HepG2 (cell line): ENCODE results near the gene FRMD1. TPM values are rescaled to one million over a fixed set of nuclear protein-coding genes. Genes with fewer than 3 reads are reported as not detected.
A peak's percentile ranks its signal among the peaks of the same experiment; 100 is the strongest.

ENCODE experiments used
- ASH2L ChIP-seq: fragments of 300-600, 200-600 bp; sonication (generic); IDR thresholded peaks from 2 replicates; pipeline ENCODE4 v1.7.0; 2017; ENCODE audit warnings: low read depth, mild to moderate bottlenecking, moderate library complexity, mixed read lengths, low read length; ENCODE audit not compliant: insufficient read length
- ATF1 ChIP-seq: IDR thresholded peaks from 2 replicates; pipeline ENCODE4 v1.6.1; 2016; ENCODE audit warnings: mild to moderate bottlenecking, control low read depth
- CHCHD3 ChIP-seq: sonication (generic); formaldehyde crosslinking; IDR thresholded peaks from 2 replicates; pipeline ENCODE4 v1.8.0; 2022; ENCODE audit warnings: mild to moderate bottlenecking, missing genetic modification reagents, moderate library complexity
- ELF3 ChIP-seq: IDR thresholded peaks from 2 replicates; pipeline ENCODE4 v1.6.1; 2016; ENCODE audit warnings: missing genetic modification reagents, missing compliant biosample characterization
- MATR3 ChIP-seq: sonication (generic); formaldehyde crosslinking; IDR thresholded peaks from 2 replicates; pipeline ENCODE4 v1.4.0; 2020; ENCODE audit warnings: missing genetic modification reagents
- MAZ ChIP-seq, 2 experiments: sonication (generic) in 1 of 2; formaldehyde crosslinking in 1 of 2; IDR thresholded peaks; 2 replicates each; pipeline versions ENCODE4 v1.5.0 to v1.6.1; 2012 to 2020; ENCODE audit warnings: low read depth in 2 of 2, mild to moderate bottlenecking in 2 of 2, borderline replicate concordance in 1 of 2, improper control_type of control experiment in 1 of 2, low read length in 1 of 2, missing genetic modification reagents in 1 of 2, moderate library complexity in 1 of 2
- PRDM10 ChIP-seq: sonication (generic); formaldehyde crosslinking; IDR thresholded peaks from 2 replicates; pipeline ENCODE4 v1.4.0; 2020; ENCODE audit warnings: low read depth, missing genetic modification reagents
- SAFB2 ChIP-seq: sonication (generic); formaldehyde crosslinking; IDR thresholded peaks from 2 replicates; pipeline ENCODE4 v1.5.1; 2020; ENCODE audit warnings: missing genetic modification reagents, low read depth, mild to moderate bottlenecking, borderline replicate concordance
- STAT6 ChIP-seq: sonication (generic); formaldehyde crosslinking; IDR thresholded peaks from 2 replicates; pipeline ENCODE4 v1.4.0; 2020; ENCODE audit warnings: missing genetic modification reagents, mild to moderate bottlenecking, borderline replicate concordance
- ZBTB38 ChIP-seq: sonication (generic); formaldehyde crosslinking; IDR thresholded peaks from 2 replicates; pipeline ENCODE4 v1.5.1; 2020; ENCODE audit warnings: mild to moderate bottlenecking, missing genetic modification reagents
- ZNF251 ChIP-seq: sonication (generic); formaldehyde crosslinking; IDR thresholded peaks from 2 replicates; pipeline ENCODE4 v1.9.0; 2021; ENCODE audit warnings: mild to moderate bottlenecking, missing genetic modification reagents
- ZNF367 ChIP-seq: sonication (generic); formaldehyde crosslinking; IDR thresholded peaks from 2 replicates; pipeline ENCODE4 v1.4.0; 2020; ENCODE audit warnings: missing genetic modification reagents, borderline replicate concordance
- ZNF570 ChIP-seq: sonication (generic); formaldehyde crosslinking; IDR thresholded peaks from 2 replicates; pipeline ENCODE4 v1.4.0; 2020; ENCODE audit warnings: mild to moderate bottlenecking, missing genetic modification reagents, borderline replicate concordance
- ZNF790 ChIP-seq: sonication (generic); formaldehyde crosslinking; IDR thresholded peaks from 2 replicates; pipeline ENCODE4 v1.8.0; 2022; ENCODE audit warnings: missing genetic modification reagents, mild to moderate bottlenecking, borderline replicate concordance
- ZSCAN30 ChIP-seq: sonication (generic); formaldehyde crosslinking; IDR thresholded peaks from 2 replicates; pipeline ENCODE4 v1.5.0; 2020; ENCODE audit warnings: mild to moderate bottlenecking, missing genetic modification reagents
- polyA plus RNA-seq, 8 experiments: library from polyadenylated mRNA; depleted of rRNA in 3 of 8; stranded (reverse) in 7 of 8; unstranded in 1 of 8; fragments of >200 nt; fragmentation: Illumina TruSeq in 4 of 8; extraction: Trizol in 4 of 8; gene quantifications; 2 replicates each; pipeline versions ENCODE4 v1.2.1 to v1.2.3, GENCODE V29; 2011 to 2016; ENCODE audit warnings: low read depth in 4 of 8, missing spikeins in 1 of 8, mixed read lengths in 1 of 8; ENCODE audit not compliant: insufficient read depth in 1 of 8
- total RNA-seq, 5 experiments: library from RNA; depleted of rRNA; stranded (reverse); fragments of >200 nt; fragmentation: Illumina TruSeq; extraction: Trizol; gene quantifications; 2 replicates each; pipeline ENCODE4 v1.2.3, GENCODE V29; 2016; ENCODE audit warnings: low read depth in 1 of 5
- TF ChIP-seq, protein P1 (sequence below): sonication (generic); formaldehyde crosslinking; IDR thresholded peaks from 2 replicates; pipeline ENCODE4 v1.4.0; 2020; ENCODE audit warnings: missing genetic modification reagents

The FRMD1 gene
- total and polyA plus RNA-seq, 2 of the 13 experiments (the other 11 are each of a cell fraction or from before 2014, with no cell fraction given), result 0.01 TPM; not detected in 1

- TF ChIP-seq PRDM10 (CRISPR knock-in tag) (no peak), STAT6 (no peak), MATR3 (CRISPR knock-in tag) (no peak), ZNF570 (CRISPR knock-in tag) (no peak), ATF1 (CRISPR knock-in tag) (no peak), ASH2L (no peak), MAZ (IDR thresholded peaks at IDR 0.05; ENCODE audit: borderline replicate concordance, low read depth, low read length) (no peak), MAZ (CRISPR knock-in tag; IDR thresholded peaks at IDR 0.05; ENCODE audit: low read depth) (peak; percentile 22; the same call in 1 of the 2 replicates), ZSCAN30 (no peak), ZNF251 (CRISPR knock-in tag) (no peak), ZNF367 (CRISPR knock-in tag) (no peak), SAFB2 (CRISPR knock-in tag) (no peak), ELF3 (peak; percentile 69; the same call in 1 of the 2 replicates), CHCHD3 (no peak), ZNF790 (CRISPR knock-in tag) (no peak), ZBTB38 (no peak)
- TF ChIP-seq, protein P1, sequence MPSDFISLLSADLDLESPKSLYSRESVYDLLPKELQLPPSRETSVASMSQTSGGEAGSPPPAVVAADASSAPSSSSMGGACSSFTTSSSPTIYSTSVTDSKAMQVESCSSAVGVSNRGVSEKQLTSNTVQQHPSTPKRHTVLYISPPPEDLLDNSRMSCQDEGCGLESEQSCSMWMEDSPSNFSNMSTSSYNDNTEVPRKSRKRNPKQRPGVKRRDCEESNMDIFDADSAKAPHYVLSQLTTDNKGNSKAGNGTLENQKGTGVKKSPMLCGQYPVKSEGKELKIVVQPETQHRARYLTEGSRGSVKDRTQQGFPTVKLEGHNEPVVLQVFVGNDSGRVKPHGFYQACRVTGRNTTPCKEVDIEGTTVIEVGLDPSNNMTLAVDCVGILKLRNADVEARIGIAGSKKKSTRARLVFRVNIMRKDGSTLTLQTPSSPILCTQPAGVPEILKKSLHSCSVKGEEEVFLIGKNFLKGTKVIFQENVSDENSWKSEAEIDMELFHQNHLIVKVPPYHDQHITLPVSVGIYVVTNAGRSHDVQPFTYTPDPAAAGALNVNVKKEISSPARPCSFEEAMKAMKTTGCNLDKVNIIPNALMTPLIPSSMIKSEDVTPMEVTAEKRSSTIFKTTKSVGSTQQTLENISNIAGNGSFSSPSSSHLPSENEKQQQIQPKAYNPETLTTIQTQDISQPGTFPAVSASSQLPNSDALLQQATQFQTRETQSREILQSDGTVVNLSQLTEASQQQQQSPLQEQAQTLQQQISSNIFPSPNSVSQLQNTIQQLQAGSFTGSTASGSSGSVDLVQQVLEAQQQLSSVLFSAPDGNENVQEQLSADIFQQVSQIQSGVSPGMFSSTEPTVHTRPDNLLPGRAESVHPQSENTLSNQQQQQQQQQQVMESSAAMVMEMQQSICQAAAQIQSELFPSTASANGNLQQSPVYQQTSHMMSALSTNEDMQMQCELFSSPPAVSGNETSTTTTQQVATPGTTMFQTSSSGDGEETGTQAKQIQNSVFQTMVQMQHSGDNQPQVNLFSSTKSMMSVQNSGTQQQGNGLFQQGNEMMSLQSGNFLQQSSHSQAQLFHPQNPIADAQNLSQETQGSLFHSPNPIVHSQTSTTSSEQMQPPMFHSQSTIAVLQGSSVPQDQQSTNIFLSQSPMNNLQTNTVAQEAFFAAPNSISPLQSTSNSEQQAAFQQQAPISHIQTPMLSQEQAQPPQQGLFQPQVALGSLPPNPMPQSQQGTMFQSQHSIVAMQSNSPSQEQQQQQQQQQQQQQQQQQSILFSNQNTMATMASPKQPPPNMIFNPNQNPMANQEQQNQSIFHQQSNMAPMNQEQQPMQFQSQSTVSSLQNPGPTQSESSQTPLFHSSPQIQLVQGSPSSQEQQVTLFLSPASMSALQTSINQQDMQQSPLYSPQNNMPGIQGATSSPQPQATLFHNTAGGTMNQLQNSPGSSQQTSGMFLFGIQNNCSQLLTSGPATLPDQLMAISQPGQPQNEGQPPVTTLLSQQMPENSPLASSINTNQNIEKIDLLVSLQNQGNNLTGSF (CRISPR knock-in tag), result no peak
These were observed 18.5 kb downstream of the FRMD1 start (continued) for GRCh38 chr6:168060521-168060931.
